ENCODE measurements around the gene SLCO2A1.

The SLCO2A1 gene

DNA sequence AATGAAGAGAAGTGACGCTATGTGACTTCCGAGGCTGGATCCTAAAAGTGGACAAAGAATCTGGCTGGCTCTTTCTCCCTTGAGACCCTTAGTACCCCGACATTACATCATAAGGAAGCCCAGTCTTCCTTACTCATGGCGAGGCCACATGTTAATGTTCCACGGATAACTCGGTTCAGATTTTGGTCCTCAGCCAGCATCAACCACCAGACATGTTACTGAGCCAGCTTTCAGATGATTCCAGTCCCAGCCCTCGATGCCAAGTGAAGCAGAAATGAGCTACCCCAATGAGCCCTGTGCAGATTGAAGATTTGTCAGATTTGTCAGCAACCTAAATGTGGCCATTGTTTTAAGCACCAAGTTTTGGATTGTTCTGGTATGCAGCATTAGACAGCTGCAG is 46.6 kb downstream of the SLCO2A1 start:
- no peak overlapping the region for H3K4me3 ChIP-seq (ENCODE audit: low read depth, low read length)
- DNase-seq (ENCODE audit: low read depth): no peak
- TF ChIP-seq, protein P1, sequence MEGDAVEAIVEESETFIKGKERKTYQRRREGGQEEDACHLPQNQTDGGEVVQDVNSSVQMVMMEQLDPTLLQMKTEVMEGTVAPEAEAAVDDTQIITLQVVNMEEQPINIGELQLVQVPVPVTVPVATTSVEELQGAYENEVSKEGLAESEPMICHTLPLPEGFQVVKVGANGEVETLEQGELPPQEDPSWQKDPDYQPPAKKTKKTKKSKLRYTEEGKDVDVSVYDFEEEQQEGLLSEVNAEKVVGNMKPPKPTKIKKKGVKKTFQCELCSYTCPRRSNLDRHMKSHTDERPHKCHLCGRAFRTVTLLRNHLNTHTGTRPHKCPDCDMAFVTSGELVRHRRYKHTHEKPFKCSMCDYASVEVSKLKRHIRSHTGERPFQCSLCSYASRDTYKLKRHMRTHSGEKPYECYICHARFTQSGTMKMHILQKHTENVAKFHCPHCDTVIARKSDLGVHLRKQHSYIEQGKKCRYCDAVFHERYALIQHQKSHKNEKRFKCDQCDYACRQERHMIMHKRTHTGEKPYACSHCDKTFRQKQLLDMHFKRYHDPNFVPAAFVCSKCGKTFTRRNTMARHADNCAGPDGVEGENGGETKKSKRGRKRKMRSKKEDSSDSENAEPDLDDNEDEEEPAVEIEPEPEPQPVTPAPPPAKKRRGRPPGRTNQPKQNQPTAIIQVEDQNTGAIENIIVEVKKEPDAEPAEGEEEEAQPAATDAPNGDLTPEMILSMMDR (conservative IDR thresholded peaks at IDR 0.05; ENCODE audit: low read depth, low read length): no peak

DNA sequence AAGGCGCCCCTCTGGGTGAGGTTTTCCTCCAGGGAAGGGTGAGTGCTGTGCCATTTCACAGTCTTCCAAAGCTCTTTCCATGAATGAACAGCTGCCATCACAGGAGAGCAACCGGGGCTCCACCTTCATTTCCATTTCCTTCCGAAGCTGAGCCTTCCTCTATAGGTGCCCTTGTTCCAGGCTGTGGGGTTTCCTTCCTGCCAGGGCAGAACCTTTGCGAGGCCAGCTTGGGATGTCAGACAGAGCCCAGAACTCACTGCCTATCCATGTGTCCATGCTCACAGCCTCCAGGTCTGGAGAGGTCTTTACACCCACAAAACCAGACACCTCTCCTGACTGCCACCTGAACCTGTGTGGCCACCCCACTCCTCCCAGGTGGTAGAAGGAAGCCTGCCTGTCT is 49.2 kb downstream of the SLCO2A1 start:
- TF ChIP-seq, protein P1 (conservative IDR thresholded peaks at IDR 0.05; ENCODE audit: low read depth, low read length): no peak
- H3K4me3 ChIP-seq (ENCODE audit: low read depth, low read length): no peak overlapping the region
- DNase-seq (ENCODE audit: low read depth): no peak

DNA sequence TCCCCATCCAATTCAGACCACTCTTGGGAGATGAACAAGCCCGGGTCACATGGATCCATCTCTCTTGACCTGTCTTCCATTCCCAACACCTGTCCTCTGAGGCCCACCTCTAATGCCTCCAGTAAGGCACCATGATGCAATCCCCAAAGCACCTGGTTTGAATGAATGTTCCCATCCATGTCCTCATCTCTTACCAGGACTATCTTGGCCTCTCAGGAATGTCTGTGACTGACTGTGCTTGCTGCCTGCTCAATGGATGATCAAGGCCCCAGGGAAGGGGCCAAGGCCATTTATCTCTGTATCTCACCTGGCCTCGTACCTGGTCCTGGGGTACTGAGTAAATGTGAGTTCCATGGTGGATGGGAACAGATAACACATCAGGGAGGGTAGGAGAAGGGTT is 49.7 kb downstream of the SLCO2A1 start:
- no peak for DNase-seq (ENCODE audit: low read depth)
- no peak overlapping the region for H3K4me3 ChIP-seq (ENCODE audit: low read depth, low read length)
- TF ChIP-seq, protein P1 (conservative IDR thresholded peaks at IDR 0.05; ENCODE audit: low read depth, low read length): no peak

DNA sequence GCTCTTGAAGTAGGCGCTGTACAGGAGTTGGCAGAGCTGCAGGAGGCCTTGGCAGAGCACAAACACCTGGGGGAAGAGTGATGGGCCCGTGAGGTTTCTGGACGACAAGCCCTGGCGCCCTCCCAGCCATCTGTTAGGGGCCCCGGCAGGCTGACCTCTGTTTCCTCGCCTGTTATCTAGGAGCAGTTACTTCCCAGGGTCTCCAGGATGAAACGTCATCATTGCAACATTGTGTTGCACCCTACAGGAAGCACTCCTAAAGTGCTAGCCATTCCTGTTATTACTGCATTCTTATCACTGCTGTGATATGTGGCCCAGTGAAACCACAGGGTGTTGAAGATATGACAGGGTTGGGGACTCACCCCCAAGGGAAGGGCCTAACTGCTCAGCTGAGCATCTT is 50.2 kb downstream of the SLCO2A1 start:
- DNase-seq (ENCODE audit: low read depth): peak; percentile 10
- TF ChIP-seq, protein P1 (conservative IDR thresholded peaks at IDR 0.05; ENCODE audit: low read depth, low read length): no peak
- no peak overlapping the region for H3K4me3 ChIP-seq (ENCODE audit: low read depth, low read length)

DNA sequence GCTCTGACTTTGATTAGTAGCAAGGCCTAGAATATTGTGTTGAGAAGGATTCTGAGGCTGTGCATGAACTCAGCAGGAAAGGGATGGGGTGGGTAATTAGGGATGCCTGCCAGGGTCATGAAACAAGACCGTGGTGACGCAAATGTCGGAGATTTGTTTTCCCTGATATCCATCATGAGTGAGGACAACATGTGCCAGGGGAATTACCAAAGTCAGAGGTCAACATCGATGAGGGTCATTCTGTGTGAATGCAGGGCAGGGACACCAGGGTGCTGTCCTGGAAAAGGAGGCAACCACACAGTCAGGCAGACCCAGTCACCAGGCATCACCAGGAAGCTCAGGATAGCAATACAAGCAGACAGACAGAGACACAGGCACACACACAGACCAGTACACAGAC is 52.2 kb downstream of the SLCO2A1 start:
- no peak overlapping the region for H3K4me3 ChIP-seq (ENCODE audit: low read depth, low read length)
- no peak for DNase-seq (ENCODE audit: low read depth)
- TF ChIP-seq, protein P1 (conservative IDR thresholded peaks at IDR 0.05; ENCODE audit: low read depth, low read length): no peak

DNA sequence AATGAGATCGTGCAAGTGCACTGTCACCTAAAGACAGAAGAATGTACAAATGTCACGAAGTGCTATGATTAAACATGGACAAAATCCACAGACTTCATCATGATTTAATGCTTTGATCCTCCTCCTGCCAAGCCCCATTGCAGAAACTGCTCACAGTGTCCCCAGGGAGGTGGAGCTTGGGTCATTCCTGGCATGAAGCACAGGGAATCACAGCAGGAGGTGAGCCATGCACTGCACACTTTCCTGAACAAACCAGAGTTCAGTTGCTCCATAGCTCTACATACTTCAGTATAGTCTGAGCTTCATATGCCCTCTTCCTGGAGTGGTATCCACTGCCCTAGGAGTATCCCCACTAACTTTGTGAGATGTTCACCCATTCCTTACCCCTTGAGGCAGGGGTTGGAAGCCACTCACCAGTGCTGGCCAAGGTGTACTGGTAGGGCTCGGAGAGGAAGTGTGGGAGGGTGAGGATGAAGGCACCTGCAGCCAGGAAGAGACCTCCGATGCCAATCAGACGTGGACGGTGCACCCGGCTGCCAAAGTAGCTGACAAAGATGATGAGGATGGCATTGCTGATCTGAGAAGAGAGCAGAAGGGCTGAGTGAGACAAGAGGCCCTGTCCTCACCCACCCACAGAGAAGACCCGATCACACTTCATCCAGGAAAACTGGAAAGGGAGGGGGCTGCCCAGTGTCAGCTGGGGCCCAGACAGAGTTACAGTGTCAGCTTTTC is 56.3 kb downstream of the SLCO2A1 start:
- DNase-seq (ENCODE audit: low read depth): peak; percentile 23
- TF ChIP-seq, protein P1 (conservative IDR thresholded peaks at IDR 0.05; ENCODE audit: low read depth, low read length): no peak
- H3K4me3 ChIP-seq (ENCODE audit: low read depth, low read length): no peak overlapping the region

DNA sequence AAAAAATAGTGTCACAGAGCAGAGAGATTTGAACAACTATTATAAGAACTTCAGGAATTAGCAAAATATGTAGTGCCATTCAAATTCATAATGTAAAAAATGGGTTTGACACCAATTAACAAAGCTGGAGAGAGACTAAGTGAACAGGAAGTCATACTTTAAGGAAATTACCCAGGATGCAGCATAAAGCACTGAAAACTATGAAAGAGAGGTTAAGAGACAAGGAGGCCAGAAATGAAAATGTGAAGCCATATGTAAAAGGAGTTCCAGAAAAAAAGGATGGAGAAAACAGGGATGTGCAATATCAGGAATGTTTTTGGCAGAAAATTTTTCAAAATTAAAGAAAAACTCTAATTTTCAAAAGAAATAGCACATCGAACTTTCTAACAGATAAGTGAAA is 57.6 kb downstream of the SLCO2A1 start:
- no peak for DNase-seq (ENCODE audit: low read depth)
- H3K4me3 ChIP-seq (ENCODE audit: low read depth, low read length): no peak overlapping the region
- TF ChIP-seq, protein P1 (conservative IDR thresholded peaks at IDR 0.05; ENCODE audit: low read depth, low read length): no peak

Measured in choroid plexus epithelial cell (primary cell).